Renal pelvis (tissue), 12 donors: Measurements from ENCODE around the gene HAPLN2. TPM values are rescaled to one million over a fixed set of nuclear protein-coding genes. Genes with fewer than 3 reads are reported as not detected.
"Not testable (repeated sequence)": the region's sequence is repeated elsewhere in the genome, so short reads cannot be mapped to it uniquely, and the experiment has no call there.

Source experiments
- DNase-seq: peaks from one replicate; pipeline ENCODE4 v3.0.0-alpha.2; 2013
- long read RNA-seq, 16 experiments: transcript quantifications; one replicate each; lab custom pipeline, GENCODE V29; 2026
- polyA plus RNA-seq, 3 donors: library from polyadenylated mRNA; unstranded; fragments of 120-200 nt; gene quantifications; one replicate each; pipeline ENCODE4 v1.2.1, GENCODE V29; 2013; ENCODE audit not compliant: insufficient read length in 3 of 3

The HAPLN2 gene
- polyA plus RNA-seq: under 1 TPM; 0.13 to 0.71 (median 0.64) TPM
- long read RNA-seq, donor 1: 0 reads
- long read RNA-seq, donor 2: 0 reads
- long read RNA-seq, donor 3: 0 reads
- long read RNA-seq, donor 4: 0 reads
- long read RNA-seq, donor 5: 0 reads
- long read RNA-seq, donor 6: 0 reads
- long read RNA-seq, donor 7: 0 reads
- long read RNA-seq, donor 8: 0 reads
- long read RNA-seq, donor 9: 0 reads
- long read RNA-seq, donor 10: 0 reads
- long read RNA-seq, donor 11: 0 reads
- long read RNA-seq, donor 12: 0 reads
- long read RNA-seq, donor 13: 0 reads
- long read RNA-seq, donor 14: 0 reads
- long read RNA-seq, donor 15: 0 reads
- long read RNA-seq, donor 16: 0 reads

DNA sequence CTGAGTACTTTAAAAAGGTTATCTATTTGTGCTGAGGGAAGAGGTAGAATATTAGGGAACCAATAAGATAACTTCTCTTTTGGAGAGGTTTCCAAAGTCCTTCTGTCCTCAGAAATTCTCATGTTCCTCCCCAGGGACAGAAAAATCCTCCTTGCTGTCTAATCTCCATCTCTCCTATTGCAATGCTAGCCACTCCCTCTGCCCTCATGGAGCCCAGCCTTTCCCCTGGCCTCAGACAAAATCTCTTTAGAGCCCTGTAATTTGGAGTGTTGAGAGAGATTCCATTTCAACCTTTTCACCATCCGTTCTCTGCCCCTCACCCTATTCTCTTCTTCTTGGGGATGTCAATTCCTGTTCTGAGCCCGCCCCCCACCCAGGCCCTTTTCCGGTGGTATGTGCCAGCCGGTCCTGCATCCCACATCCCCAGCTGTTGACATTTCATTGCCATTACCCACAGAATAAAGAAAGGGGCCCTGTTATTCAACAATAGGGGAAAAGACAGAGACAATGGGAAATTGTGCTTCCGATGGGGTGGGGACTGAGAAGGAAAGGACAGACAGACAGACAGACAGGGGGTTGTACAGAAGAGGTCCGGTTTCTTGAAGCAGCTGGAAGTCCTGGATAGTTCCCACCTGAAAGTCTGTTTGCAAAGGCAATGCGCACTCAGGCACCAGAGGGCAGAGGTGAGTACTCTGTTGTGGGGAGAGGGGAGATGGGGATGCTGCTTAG lies at the start of gene HAPLN2:
Gene HAPLN2 (plus strand): TSS at position 563 of the 729 bp plus-strand sequence. CDS start 4,076 bp downstream, outside the sequence.
- no peak for DNase-seq

DNA sequence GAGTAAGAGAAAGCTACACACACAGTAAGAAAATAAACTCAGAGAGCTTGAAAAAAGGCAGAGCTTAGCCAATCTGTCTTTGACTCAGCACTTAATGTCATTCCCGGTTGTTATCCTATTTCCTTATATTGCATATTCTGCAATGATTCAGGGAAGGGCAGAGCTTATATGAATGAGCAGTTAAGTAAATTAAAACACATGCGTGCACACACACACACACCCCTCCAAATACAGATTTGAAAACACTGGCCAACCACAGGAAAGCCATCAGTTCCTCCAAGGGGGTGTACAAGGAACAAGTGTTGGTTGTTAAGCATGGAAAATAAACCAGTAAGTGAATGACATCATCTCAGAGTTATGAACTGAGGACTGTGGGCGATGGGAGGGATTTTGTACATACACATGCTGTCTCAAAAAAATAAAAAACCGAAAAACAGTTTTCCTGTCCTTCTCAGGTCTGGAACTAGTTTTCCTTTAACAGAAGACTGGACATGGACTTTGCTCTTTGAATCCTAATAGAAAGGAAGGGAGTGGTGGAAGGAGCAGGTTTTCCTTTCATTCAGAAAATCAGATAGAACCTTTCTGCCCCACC lies 47.9 kb upstream of the HAPLN2 start:
- DNase-seq: no peak

DNA sequence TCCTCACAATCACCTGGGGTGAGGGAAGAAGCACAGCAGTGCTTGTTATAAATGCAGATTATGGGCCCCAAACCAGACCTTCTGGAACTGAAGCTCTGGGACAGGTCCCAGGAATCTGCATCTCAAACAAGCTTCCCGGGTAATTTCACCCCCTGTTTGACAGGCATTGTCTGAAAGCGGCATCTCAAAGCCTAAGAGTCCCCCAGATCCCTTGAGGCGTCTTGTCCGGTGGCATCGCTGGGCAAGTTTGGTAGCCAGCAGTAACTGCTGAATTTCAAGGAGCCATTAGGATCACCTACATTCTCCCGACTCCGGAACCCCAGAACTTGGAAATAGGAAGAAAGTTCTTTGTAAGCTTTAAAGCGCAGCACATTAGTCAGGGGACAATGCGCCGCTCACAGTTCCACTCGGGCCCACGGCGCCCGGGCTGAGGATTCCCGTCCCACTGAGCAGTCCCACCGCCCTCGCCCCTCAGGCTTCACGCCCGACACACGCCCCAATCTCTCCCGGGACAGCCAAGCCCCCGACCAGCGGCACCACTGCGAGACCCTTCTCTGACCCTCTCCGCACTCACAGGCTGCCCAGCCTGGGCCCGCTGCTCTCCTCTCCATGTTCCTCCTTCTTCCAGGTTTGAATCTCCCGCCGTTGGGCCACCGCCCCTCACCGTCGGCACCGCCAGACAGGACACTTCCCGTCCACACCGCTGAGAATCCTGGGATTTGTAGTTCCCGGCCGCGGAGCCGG lies 47.1 kb upstream of the HAPLN2 start, which contains the start of gene IQGAP3:
Gene IQGAP3 (minus strand): TSS at position 647 of the 744 bp plus-strand sequence. CDS start 36 bp downstream, at position 611.
- DNase-seq: peak; percentile 85

DNA sequence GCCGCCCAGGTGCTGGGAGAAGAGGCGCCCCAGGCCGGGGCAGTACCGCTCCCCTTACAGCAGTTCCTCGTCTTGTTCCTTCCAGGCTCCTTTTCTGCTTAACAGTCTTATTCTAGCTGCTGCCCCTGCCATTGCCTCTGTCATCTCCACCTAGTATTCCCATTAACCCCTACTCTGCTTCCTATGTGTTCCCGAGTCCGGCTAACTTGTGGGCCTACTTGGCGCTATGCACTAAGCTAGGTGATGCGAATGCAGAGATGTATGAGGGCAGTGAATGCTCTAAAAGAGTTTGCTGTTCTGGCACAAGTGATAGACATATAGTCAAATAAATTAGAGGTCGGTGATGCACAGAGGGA lies 46.6 kb upstream of the HAPLN2 start:
- DNase-seq: no peak

DNA sequence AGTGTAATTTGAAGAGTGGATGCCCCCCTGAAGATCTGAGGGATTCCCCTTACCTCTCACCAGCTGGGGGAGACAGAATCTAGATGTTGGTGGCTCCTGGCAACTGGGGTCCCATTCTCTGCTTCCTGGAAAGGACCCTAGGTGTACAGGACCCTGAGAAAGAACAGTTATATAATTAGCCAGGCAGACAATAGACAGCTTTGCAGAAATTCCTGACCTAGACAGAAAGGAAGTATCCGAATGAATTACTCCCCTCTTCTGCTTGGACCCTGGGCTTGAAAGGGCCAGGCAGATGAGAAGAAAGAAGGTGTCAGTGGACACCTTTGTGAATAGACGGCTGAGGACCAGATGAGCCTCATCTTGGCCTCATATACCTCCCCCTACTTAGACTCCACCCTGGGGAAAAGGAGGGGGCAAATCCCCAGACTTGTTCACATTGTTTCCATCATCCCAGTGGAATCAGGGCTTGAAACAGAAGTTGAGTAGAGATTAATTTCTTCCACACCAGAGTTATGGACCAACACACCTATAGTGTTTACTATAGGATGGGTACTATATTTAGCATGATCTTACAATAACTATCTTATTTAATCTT lies 45.1 kb upstream of the HAPLN2 start:
- DNase-seq: no peak

DNA sequence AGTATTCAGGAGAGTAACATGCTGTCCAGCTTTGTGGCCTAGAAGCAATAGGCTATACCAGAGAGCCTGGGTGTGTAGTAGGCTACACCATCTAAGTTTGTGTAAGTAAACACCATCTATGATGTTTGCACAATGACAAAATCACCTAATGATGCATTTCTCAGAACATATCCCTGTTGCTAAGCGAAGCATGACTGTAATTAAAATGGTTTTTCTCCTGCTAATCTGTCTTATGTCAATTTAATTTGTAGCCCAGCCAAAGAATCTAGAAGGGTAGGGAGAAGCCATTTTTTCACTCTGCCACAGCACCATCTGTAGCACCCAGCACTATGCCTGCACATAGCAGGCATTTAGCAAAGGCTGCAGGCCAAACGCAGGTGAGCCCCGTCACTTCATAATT lies 41.7 kb upstream of the HAPLN2 start:
- no peak for DNase-seq

DNA sequence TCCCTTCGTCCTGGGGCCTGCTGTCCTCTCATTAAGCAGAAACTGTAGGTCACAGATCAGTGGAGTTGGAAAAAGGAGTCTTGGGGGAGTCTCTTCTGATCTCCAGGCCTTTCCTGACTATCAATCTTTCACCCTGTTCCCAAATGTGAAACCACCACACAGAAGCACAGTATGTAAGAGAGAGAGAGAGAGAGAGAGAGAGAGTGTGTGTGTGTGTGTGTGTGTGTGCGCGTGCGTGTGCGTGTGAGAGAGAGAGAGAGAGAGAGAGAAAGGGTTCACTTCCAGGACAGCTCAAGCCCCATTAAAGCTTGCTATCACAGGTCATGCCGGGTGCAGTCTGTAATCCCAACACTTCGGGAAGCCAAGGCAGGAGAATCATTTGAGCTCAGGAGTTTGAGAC lies 41.2 kb upstream of the HAPLN2 start:
- peak; percentile 71 for DNase-seq

DNA sequence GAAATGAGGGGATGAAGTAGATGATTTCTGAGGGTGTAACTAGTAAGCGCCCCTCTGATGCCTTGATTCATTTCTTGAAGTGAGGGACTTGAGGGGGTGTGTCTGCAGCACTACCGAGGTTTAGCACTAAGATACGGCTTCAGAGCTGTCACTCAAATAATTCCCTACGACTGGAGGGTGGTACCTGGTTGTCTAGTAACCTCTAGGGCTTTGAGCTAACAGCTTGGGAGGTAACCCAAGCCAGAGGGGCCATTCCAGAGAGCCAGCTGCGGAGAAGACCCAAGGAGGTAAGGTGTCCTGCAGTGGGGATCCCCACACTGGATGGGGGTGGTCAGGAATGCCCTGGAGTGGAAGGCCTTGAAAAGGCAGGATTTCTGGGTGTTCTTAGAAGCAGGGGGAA lies 39.7 kb upstream of the HAPLN2 start, which contains the start of gene TTC24:
Gene TTC24 (plus strand): TSS at position 252 of the 400 bp plus-strand sequence. CDS start 1,642 bp downstream, outside the sequence.
- DNase-seq: no peak

DNA sequence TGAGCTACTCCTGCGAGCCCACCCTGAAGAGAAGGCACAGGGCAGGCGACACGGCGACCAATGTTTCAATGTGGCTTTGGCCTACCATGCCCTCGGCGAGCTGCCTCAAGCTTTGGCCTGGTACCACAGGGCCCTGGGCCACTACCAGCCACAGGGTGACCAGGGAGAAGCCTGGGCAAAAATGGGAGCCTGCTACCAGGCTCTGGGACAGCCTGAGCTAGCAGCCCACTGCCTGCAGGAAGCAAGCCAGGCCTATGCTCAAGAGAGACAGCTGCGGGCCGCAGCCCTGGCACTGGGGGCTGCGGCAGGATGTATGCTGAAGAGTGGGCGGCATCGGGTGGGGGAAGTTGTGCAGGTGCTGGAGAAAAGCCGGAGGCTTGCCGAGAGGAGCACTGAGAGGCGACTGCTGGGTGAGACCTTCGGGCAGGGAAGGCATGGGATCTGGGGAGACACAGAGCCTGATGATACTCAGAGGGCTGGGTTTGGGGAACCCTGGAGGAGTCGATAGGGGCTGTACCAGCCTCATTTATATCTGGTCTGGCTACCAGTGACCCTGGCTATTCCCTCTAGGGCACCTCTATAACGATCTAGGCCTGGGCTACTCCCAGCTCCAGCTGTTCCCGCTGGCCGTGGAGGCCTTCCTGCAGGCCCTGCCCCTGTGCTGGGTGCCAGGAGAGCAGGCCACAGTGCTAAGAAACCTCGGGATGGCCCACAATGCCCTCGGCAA lies 37.4 kb upstream of the HAPLN2 start:
- DNase-seq: no peak

DNA sequence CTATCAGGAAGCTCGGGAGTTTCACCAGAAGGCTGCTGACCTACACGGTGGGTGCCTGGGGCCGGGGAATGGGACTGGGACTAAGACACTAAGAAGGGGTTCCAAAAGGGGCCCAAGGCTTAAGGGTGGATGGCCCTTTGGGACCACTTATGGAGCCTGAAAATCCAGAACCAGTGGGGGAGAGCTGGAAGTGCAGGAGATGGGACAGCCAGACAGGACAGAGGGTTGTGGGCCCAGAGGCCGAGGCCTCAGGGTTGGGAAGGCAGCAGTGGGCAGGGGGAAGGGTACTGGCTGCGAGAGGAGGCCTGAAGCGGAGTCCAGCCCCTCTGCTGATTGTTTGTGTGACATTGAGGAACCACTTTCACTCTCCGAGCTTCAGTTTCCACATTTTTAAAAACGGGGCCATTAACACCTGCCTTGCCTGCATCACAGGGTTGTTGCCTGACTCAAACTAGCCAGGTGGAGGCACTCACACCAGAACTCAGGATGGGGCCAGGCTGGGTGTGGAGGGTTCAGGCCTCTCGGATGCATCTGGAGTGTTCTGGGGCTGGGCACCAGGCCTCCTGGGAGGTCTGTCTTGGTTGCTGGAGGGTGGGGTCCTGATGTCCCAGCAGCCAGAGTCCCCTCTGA lies 36.7 kb upstream of the HAPLN2 start:
- DNase-seq: no peak

DNA sequence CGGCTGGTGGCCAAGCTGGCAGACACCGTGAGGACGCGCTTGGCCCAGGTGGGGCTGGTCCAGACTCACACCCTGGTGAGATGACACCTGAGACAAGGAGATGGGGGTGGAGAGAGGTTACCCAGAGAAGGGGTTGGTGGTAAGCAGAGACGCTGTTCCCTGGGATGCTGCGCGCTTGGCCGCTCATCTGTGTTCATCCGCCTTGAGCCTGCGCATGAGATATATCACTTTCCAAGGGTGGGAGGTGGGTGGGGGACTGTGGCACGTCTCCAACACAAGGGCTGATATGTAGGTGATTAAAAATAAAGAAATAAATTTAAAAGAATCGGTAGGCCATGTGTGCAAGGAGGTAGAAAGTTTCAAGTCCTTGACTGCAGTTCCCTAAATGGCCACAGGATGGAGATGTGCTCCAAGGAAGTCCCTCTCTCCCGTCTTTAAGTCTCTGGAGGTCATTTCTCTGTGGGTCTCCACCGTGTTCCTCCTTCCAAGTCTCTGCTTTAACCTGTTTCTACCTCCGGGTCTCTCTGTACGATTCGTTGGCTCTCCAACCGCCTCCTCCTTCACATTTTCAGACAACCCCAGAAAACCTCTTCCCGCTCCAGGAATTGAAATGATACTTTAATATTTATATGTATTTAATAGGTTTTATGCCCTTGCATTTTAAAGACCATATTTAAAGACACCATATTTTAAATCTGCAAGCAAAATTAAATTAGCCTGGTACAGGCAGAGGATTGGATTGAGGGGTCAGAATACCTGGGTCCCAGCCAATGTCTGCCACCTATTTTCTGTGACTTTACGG lies 35.2 kb upstream of the HAPLN2 start:
- DNase-seq: peak; percentile 86

DNA sequence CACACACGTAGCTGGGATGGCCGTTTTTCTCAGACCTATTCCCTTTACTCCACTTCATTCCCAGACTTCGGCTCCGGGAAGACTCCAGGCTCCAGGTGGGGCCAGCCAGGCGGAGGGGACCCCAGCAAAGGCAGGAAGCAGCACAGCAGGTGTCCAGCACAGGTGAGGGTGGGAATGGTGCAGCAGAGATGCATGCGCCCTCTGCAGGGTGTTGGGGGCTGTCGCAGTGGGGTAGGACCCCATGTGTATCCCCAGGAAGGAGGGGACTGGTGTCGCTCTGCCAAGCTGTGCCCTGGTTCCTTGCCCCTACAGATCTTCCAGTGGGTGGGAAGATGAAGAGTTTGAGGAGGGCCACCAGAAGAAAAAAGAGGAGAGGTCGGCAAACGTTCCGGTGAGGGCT lies 34.4 kb upstream of the HAPLN2 start:
- DNase-seq: no peak

DNA sequence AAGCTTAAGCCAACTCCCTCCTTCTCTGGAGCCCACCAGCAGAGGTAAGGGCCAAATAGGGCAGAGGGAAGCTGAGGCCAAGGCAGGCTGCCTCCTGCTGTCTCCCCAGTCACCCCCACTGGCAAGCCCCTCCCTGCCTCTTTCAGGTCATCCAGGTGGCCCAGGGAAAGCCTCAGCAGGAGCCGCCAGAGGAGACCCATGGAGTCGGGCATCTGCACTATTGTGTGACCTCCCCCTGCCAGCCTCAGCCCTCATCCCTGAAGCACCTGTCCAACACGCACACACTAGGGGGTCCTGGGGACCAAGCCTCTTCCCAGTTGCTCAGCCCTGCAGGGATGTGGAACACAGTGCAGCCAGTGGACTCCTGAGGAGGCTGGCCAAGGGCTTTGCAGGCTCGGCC lies 32.9 kb upstream of the HAPLN2 start:
- DNase-seq: no peak

DNA sequence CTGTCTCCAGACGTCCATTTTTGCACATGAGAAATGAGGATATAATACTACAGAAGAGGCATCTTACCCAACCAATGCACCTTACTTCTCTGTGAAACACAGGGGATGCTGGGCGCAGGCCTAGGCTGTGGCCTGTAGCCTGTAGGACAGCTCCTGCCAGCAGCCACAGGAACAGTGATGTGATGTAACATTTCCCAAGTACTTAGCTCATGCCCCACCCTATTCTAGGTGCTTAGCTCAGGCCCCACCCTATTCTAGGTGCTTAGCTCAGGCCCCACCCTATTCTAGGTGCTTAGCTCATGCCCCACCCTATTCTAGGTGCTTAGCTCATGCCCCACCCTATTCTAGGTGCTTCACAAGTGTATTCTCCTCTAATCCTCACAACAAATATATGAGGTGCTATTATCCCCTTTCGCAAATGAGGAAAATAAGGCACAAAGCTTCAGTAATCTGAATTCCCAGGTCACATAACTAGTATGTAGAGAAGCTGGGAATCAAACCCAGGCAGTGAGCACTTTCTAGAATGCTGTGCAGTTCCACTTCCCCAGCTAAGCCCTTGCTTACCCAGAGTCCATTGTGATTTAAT lies 32.2 kb upstream of the HAPLN2 start:
- DNase-seq: no peak

DNA sequence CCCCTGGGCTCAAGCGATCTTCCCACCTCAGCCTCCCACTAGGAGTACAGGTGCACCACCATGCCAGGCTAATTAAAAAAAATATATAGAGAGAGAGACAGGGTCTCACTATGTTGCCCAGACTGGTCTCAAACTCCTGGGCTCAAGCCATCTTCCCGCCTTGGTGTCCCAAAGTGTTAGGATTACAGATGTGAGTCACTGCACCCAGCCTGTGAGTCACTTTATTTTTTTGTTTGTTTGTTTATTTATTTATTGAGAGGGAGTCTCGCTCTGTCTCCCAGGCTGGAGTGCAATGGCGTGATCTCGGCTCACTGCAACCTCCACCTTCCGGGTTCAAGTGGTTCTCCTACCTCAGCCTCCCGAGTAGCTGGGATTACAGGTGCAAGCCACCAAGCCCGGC lies 31.3 kb upstream of the HAPLN2 start:
- DNase-seq: not testable (repeated sequence)

DNA sequence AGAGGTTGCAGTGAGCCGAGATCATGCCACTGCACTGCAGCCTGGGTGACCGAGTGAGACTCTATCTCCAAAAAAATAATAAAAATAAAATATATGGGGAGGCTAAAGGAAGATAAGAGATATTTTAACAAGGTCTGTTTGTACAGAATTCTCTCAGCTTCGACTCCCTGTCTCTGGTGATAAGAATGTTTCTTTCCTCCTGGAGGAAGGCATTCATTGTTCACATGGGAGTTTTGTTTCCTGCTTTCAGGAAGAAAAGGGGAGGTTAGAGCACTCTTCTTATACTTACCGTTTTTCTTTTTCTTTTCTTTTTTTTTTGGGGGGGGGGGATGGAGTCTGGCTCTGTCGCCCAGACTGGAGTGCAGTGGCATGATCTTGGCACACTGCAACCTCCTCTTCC lies 29.7 kb upstream of the HAPLN2 start:
- no peak for DNase-seq

DNA sequence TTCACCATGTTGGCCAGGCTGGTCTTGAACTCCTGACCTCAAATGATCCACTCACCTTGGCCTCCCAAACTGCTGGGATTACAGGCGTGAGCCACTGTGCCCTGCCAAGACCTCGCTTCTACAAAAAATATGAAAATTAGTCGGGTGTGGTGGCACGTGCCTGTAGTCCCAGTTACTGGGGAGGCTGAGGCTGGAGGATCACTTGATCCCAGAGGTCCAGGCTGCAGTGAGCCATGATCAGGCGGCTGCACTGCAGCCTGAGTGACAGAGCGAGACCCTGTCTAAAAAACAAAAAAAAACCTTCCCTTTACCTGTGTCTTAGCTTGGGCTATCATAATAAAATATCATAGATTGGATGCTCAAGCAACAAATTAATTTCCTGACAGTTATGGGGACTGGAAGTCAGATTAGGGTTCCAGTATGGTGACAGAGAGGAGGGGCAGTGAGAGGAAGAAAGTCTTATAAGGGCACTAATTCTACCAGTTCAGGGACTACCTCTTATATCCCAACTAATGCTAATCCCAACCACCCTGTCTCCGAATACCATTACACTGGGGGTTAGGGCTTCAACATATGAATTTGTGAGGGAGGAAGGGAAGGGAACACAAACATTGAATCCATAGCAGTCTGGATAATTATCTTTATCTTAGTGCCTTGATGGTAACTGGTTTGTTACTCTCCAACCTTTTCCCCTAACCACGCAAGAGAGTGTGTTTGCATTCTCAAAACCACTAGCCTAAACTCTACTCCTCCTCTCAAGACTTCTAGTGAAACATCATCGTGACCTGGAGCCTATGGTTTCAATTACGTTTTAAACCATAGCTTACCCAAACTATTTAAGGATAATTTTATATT lies 28.7 kb upstream of the HAPLN2 start:
- no peak for DNase-seq

DNA sequence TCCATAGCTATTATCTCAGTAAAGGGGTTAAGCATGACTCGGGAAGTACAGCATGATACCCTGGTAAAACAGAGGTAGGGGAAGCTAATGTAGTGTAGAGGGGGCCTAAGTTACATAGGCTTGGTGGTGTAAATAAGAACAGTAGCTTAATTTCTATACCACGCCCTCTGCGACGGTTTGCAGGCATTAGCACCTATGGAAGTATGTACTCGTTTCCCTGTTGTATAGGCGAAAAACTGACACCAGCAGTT lies 28.1 kb upstream of the HAPLN2 start:
- DNase-seq: no peak
